Neural cell (in vitro differentiated cells): Measurements from ENCODE around the gene MARCHF4. TPM values are rescaled to one million over a fixed set of nuclear protein-coding genes. Genes with fewer than 3 reads are reported as not detected.

Source experiments
- H2AFZ ChIP-seq: fragments of 200-600, 300-800 bp; sonication (generic), shearing (Covaris generic); 2 replicates; pipeline ENCODE4 v1.6.0; 2014; ENCODE audit warnings: low read depth, mild to moderate bottlenecking, antibody characterized with exemption, low read length, moderate library complexity
- H3F3A ChIP-seq: fragments of 200-600 bp; shearing (Covaris generic); 2 replicates; pipeline ENCODE4 v1.6.1; 2016; ENCODE audit warnings: mild to moderate bottlenecking, moderate library complexity, mixed read lengths, antibody characterized with exemption, low read length; ENCODE audit not compliant: insufficient read depth, poor library complexity, severe bottlenecking
- H3K27ac ChIP-seq: fragments of 200-600, 300-800 bp; sonication (generic), shearing (Covaris generic); 2 replicates; pipeline ENCODE4 v1.5.1; 2014; ENCODE audit warnings: mild to moderate bottlenecking, low read length, moderate library complexity
- H3K27me3 ChIP-seq: fragments of 300-800, 200-600 bp; sonication (generic), shearing (Covaris generic); 2 replicates; pipeline ENCODE4 v1.6.0; 2014; ENCODE audit warnings: mild to moderate bottlenecking, low read depth, low read length, moderate library complexity; ENCODE audit not compliant: insufficient read depth
- H3K36me3 ChIP-seq: fragments of 300-800, 200-600 bp; sonication (generic), shearing (Covaris generic); 2 replicates; pipeline ENCODE4 v1.5.1; 2014; ENCODE audit warnings: mild to moderate bottlenecking, antibody characterized with exemption, low read length, moderate library complexity; ENCODE audit not compliant: insufficient read depth
- H3K4me2 ChIP-seq: fragments of 300-800, 200-600 bp; sonication (generic), shearing (Covaris generic); 2 replicates; pipeline ENCODE4 v1.6.0; 2014; ENCODE audit warnings: mild to moderate bottlenecking, low read length
- H3K4me3 ChIP-seq: fragments of 300-800, 200-600 bp; sonication (generic), shearing (Covaris generic); 2 replicates; pipeline ENCODE4 v1.5.1; 2014; ENCODE audit warnings: mild to moderate bottlenecking, low read length, moderate library complexity
- H3K79me2 ChIP-seq: fragments of 200-600 bp; shearing (Covaris generic); replicated peaks from 2 replicates; pipeline ENCODE4 v1.6.0; 2014; ENCODE audit warnings: mild to moderate bottlenecking, low read length, moderate library complexity; ENCODE audit not compliant: insufficient read depth
- H3K9ac ChIP-seq: fragments of 300-800, 200-600 bp; sonication (generic), shearing (Covaris generic); 2 replicates; pipeline ENCODE4 v1.6.1; 2016; ENCODE audit warnings: mild to moderate bottlenecking, low read length, mixed read lengths
- H3K9me2 ChIP-seq: fragments of 200-600 bp; shearing (Covaris generic); 2 replicates; pipeline ENCODE4 v1.6.1; 2016; ENCODE audit warnings: mild to moderate bottlenecking, low read length, mixed read lengths; ENCODE audit not compliant: insufficient read depth
- H3K9me3 ChIP-seq: fragments of 200-600, 300-800 bp; sonication (generic), shearing (Covaris generic); 2 replicates; pipeline ENCODE4 v1.6.1; 2016; ENCODE audit warnings: mild to moderate bottlenecking, mixed run types, low read length, moderate library complexity, mixed read lengths
- H4K20me1 ChIP-seq: fragments of 200-600 bp; shearing (Covaris generic); 2 replicates; pipeline ENCODE4 v1.6.1; 2016; ENCODE audit warnings: mild to moderate bottlenecking, mixed run types; ENCODE audit not compliant: insufficient read depth
- MXI1 ChIP-seq: fragments of 450-650 bp; conservative IDR thresholded peaks from 2 replicates; pipeline ENCODE4 v1.6.1; 2014; ENCODE audit warnings: antibody characterized with exemption, mild to moderate bottlenecking; ENCODE audit not compliant: poor library complexity, severe bottlenecking
- POLR2AphosphoS5 ChIP-seq: IDR thresholded peaks from 2 replicates; pipeline ENCODE4 v1.6.1; 2012
- RAD21 ChIP-seq: fragments of 450-650 bp; conservative IDR thresholded peaks from 2 replicates; pipeline ENCODE4 v1.6.1; 2014; ENCODE audit warnings: antibody characterized with exemption, mild to moderate bottlenecking, moderate library complexity
- SMC3 ChIP-seq: fragments of 450-650 bp; conservative IDR thresholded peaks from 2 replicates; pipeline ENCODE4 v1.6.1; 2014; ENCODE audit warnings: antibody characterized with exemption, mild to moderate bottlenecking, moderate library complexity; ENCODE audit not compliant: poor library complexity
- TAF1 ChIP-seq: IDR thresholded peaks from 2 replicates; pipeline ENCODE4 v1.6.1; 2012; ENCODE audit warnings: low read depth
- polyA plus RNA-seq: library from polyadenylated mRNA; depleted of rRNA; stranded (reverse); fragments of >200 nt; gene quantifications from 2 replicates; pipeline ENCODE4 v1.2.3, GENCODE V29; 2014
- TF ChIP-seq, protein P1 (sequence below): IDR thresholded peaks from 2 replicates; pipeline ENCODE4 v1.6.1; 2012; ENCODE audit warnings: borderline replicate concordance
- TF ChIP-seq, protein P2 (sequence below): fragments of 450-650 bp; IDR thresholded peaks from 2 replicates; pipeline ENCODE4 v1.5.1; 2014; ENCODE audit warnings: antibody characterized with exemption, mild to moderate bottlenecking, moderate library complexity; ENCODE audit not compliant: poor library complexity, severe bottlenecking

Gene MARCHF4
- polyA plus RNA-seq, 1 donor from 2014 or later = 10.1 TPM

DNA sequence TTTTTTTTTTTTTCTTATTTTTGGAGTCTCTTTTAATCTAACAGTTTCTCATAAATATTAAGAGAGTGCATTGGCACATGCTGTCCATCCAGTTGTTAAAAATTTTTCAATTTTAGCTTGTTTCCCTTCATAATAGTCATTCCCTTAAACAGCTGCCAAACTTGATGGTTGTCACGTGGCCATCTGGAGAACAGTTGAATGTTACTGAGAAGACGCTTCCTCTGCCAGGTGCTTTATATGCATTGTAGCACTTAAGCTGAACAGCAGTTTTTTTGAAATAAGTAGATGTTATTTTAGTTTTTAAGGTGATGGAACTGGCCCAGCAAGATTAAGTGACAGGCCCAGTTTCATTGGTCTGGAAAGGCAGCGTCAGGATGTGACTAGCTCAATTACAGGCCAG lies 43.3 kb upstream of the MARCHF4 start:
- Histone ChIP-seq H3K27me3 (no peaks in the 10 kb centered on the region), H3F3A (no peaks in the 10 kb centered on the region), H3K4me3 (no peak overlapping the region), H3K27ac (no peak overlapping the region), H2AFZ (no peak overlapping the region), H4K20me1 (no peaks in the 10 kb centered on the region), H3K4me2 (no peak overlapping the region), H3K9me2 (no peaks in the 10 kb centered on the region), H3K79me2 (peaks cover 3% of the 10 kb centered on the region), H3K36me3 (peaks cover 4% of the 10 kb centered on the region), H3K9me3 (no peaks in the 10 kb centered on the region), H3K9ac (no peak overlapping the region)
- TF ChIP-seq, protein P1, sequence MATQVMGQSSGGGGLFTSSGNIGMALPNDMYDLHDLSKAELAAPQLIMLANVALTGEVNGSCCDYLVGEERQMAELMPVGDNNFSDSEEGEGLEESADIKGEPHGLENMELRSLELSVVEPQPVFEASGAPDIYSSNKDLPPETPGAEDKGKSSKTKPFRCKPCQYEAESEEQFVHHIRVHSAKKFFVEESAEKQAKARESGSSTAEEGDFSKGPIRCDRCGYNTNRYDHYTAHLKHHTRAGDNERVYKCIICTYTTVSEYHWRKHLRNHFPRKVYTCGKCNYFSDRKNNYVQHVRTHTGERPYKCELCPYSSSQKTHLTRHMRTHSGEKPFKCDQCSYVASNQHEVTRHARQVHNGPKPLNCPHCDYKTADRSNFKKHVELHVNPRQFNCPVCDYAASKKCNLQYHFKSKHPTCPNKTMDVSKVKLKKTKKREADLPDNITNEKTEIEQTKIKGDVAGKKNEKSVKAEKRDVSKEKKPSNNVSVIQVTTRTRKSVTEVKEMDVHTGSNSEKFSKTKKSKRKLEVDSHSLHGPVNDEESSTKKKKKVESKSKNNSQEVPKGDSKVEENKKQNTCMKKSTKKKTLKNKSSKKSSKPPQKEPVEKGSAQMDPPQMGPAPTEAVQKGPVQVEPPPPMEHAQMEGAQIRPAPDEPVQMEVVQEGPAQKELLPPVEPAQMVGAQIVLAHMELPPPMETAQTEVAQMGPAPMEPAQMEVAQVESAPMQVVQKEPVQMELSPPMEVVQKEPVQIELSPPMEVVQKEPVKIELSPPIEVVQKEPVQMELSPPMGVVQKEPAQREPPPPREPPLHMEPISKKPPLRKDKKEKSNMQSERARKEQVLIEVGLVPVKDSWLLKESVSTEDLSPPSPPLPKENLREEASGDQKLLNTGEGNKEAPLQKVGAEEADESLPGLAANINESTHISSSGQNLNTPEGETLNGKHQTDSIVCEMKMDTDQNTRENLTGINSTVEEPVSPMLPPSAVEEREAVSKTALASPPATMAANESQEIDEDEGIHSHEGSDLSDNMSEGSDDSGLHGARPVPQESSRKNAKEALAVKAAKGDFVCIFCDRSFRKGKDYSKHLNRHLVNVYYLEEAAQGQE = no peak
- TF ChIP-seq POLR2AphosphoS5 = no peak
- TF ChIP-seq, protein P2, sequence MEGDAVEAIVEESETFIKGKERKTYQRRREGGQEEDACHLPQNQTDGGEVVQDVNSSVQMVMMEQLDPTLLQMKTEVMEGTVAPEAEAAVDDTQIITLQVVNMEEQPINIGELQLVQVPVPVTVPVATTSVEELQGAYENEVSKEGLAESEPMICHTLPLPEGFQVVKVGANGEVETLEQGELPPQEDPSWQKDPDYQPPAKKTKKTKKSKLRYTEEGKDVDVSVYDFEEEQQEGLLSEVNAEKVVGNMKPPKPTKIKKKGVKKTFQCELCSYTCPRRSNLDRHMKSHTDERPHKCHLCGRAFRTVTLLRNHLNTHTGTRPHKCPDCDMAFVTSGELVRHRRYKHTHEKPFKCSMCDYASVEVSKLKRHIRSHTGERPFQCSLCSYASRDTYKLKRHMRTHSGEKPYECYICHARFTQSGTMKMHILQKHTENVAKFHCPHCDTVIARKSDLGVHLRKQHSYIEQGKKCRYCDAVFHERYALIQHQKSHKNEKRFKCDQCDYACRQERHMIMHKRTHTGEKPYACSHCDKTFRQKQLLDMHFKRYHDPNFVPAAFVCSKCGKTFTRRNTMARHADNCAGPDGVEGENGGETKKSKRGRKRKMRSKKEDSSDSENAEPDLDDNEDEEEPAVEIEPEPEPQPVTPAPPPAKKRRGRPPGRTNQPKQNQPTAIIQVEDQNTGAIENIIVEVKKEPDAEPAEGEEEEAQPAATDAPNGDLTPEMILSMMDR = no peak

DNA sequence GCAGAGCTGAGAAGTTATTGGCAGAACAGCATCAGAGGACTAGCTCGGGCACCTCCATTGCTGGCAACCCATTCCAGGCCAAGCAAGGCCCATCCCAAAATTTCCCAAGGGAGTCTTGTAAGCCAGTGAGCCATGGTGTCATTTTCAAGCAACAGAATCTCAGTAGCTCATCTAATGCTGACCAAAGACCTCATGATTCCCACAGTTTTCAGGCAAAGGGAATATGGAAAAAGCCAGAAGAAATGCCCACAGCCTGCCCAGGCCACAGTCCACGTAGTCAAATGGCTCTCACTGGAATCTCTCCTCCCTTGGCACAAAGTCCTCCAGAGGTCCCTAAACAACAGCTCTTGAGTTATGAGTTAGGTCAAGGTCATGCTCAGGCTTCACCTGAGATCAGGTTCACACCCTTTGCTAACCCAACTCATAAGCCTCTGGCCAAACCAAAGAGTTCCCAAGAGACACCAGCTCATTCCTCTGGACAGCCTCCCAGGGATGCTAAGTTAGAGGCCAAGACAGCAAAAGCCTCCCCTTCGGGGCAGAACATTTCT lies 42.6 kb upstream of the MARCHF4 start:
- TF ChIP-seq MXI1 (no peak), SMC3 (no peak), RAD21 (no peak), POLR2AphosphoS5 (no peak), TAF1 (no peak)
- TF ChIP-seq, protein P1 = no peak
- TF ChIP-seq, protein P2 = no peak
- Histone ChIP-seq H3K4me3 (no peak overlapping the region), H3K27ac (no peak overlapping the region), H4K20me1 (no peaks in the 10 kb centered on the region), H3K36me3 (no peaks in the 10 kb centered on the region), H3K9ac (no peak overlapping the region), H3K79me2 (peaks cover 3% of the 10 kb centered on the region), H3K9me3 (no peaks in the 10 kb centered on the region), H3K4me2 (no peak overlapping the region), H3K9me2 (no peaks in the 10 kb centered on the region), H3F3A (no peaks in the 10 kb centered on the region), H3K27me3 (no peaks in the 10 kb centered on the region), H2AFZ (no peak overlapping the region)
